C4-2B (cell line): ENCODE measurements around the gene PKHD1.

Experiments used
- CTCF ChIP-seq: fragments of 450-650 bp; conservative IDR thresholded peaks from 2 replicates; pipeline ENCODE4 v1.5.1; 2017; ENCODE audit warnings: mild to moderate bottlenecking
- ZFX ChIP-seq: fragments of 450-650 bp; IDR thresholded peaks from 2 replicates; pipeline ENCODE4 v1.6.1; 2017

GRCh38 chr6:52126231-52126630 lies 38.8 kb upstream of the PKHD1 start:
- no peak for TF ChIP-seq CTCF
- TF ChIP-seq ZFX: no peak
